Parathyroid adenoma (tissue), 2 donors: Measurements from ENCODE around the gene KSR1.
"Not testable (repeated sequence)": the region's sequence is repeated elsewhere in the genome, so short reads cannot be mapped to it uniquely, and the experiment has no call there.

ENCODE experiments used
- H2AFZ ChIP-seq: fragments of 300-600 bp; sonication (generic); one replicate; pipeline ENCODE4 v1.7.0; 2017; ENCODE audit warnings: antibody characterized with exemption, mild to moderate bottlenecking
- H3K27ac ChIP-seq: fragments of 300-600 bp; sonication (generic); one replicate; pipeline ENCODE4 v1.7.0; 2017
- H3K27me3 ChIP-seq: fragments of 300-600 bp; sonication (generic); one replicate; pipeline ENCODE4 v1.7.0; 2017; ENCODE audit warnings: low read length; ENCODE audit not compliant: control insufficient read depth, insufficient read depth
- H3K36me3 ChIP-seq: fragments of 300-600 bp; sonication (generic); one replicate; pipeline ENCODE4 v1.7.0; 2017; ENCODE audit warnings: low read length; ENCODE audit not compliant: control insufficient read depth, insufficient read depth
- H3K4me1 ChIP-seq: fragments of 300-600 bp; sonication (generic); one replicate; pipeline ENCODE4 v1.7.0; 2017; ENCODE audit warnings: control low read depth
- H3K4me2 ChIP-seq: fragments of 300-600 bp; sonication (generic); one replicate; pipeline ENCODE4 v1.7.0; 2017; ENCODE audit warnings: low read length
- H3K4me3 ChIP-seq: fragments of 300-600 bp; sonication (generic); one replicate; pipeline ENCODE4 v1.7.0; 2017; ENCODE audit warnings: low read depth, low read length
- H3K79me2 ChIP-seq: fragments of 300-600 bp; sonication (generic); one replicate; pipeline ENCODE4 v1.7.0; 2017; ENCODE audit warnings: control low read depth
- H3K9ac ChIP-seq: fragments of 300-600 bp; sonication (generic); one replicate; pipeline ENCODE4 v1.7.0; 2017; ENCODE audit warnings: mild to moderate bottlenecking
- H3K9me3 ChIP-seq: fragments of 300-600 bp; sonication (generic); one replicate; pipeline ENCODE4 v1.7.0; 2017; ENCODE audit warnings: low read length; ENCODE audit not compliant: control insufficient read depth
- TF ChIP-seq, protein P1 (sequence below): fragments of 300-600 bp; sonication (generic); IDR thresholded peaks from one replicate; pipeline ENCODE4 v1.7.0; 2017; ENCODE audit warnings: antibody characterized with exemption, mild to moderate bottlenecking
- donor health status: primary hyperparathyroidism.

The KSR1 gene

GRCh38 chr17:27640790-27641189, 184.5 kb downstream of the KSR1 start:
- no peak overlapping the region for H3K9ac ChIP-seq
- no peaks in the 10 kb centered on the region for H3K79me2 ChIP-seq
- no peaks in the 10 kb centered on the region for H3K27me3 ChIP-seq
- H2AFZ ChIP-seq, result no peak overlapping the region
- no peak overlapping the region for H3K4me3 ChIP-seq
- TF ChIP-seq, protein P1, sequence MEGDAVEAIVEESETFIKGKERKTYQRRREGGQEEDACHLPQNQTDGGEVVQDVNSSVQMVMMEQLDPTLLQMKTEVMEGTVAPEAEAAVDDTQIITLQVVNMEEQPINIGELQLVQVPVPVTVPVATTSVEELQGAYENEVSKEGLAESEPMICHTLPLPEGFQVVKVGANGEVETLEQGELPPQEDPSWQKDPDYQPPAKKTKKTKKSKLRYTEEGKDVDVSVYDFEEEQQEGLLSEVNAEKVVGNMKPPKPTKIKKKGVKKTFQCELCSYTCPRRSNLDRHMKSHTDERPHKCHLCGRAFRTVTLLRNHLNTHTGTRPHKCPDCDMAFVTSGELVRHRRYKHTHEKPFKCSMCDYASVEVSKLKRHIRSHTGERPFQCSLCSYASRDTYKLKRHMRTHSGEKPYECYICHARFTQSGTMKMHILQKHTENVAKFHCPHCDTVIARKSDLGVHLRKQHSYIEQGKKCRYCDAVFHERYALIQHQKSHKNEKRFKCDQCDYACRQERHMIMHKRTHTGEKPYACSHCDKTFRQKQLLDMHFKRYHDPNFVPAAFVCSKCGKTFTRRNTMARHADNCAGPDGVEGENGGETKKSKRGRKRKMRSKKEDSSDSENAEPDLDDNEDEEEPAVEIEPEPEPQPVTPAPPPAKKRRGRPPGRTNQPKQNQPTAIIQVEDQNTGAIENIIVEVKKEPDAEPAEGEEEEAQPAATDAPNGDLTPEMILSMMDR, result no peak
- no peaks in the 10 kb centered on the region for H3K4me1 ChIP-seq
- H3K9me3 ChIP-seq, result no peaks in the 10 kb centered on the region
- H3K27ac ChIP-seq, result no peak overlapping the region
- H3K4me2 ChIP-seq, result no peak overlapping the region
- no peaks in the 10 kb centered on the region for H3K36me3 ChIP-seq

DNA sequence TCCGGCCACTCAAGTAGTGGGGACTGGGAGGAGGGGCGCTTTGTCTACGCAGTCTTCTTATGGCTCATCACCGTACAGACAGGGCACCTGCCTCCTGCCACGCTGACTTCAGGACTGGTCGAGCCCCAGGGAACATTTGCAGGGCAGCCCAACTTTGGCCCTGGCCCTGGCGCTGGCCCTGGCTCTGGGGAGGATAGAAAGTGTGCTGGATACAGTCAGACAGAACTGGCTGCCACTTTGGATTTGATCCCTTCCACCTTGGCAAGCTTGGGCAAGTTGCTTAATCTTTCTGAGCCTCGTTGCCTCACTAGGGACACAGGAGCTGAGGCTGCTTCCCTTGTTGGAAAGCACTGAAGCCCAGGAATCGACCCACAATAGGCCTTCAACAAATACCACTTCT, 188.3 kb downstream of the KSR1 start:
- Histone ChIP-seq H3K36me3 (no peaks in the 10 kb centered on the region), H3K4me2 (no peak overlapping the region), H2AFZ (no peak overlapping the region), H3K27ac (no peak overlapping the region), H3K4me3 (no peak overlapping the region), H3K9me3 (no peaks in the 10 kb centered on the region), H3K27me3 (no peaks in the 10 kb centered on the region), H3K4me1 (no peaks in the 10 kb centered on the region), H3K9ac (no peak overlapping the region), H3K79me2 (no peaks in the 10 kb centered on the region)
- TF ChIP-seq, protein P1, result no peak

GRCh38 chr17:27645621-27646020, 189.4 kb downstream of the KSR1 start:
- not testable (repeated sequence) for H3K4me2 ChIP-seq, H3K4me3 ChIP-seq, H3K9me3 ChIP-seq, H3K27ac ChIP-seq, H3K27me3 ChIP-seq, H3K9ac ChIP-seq, H3K4me1 ChIP-seq, H3K79me2 ChIP-seq, H2AFZ ChIP-seq, H3K36me3 ChIP-seq

DNA sequence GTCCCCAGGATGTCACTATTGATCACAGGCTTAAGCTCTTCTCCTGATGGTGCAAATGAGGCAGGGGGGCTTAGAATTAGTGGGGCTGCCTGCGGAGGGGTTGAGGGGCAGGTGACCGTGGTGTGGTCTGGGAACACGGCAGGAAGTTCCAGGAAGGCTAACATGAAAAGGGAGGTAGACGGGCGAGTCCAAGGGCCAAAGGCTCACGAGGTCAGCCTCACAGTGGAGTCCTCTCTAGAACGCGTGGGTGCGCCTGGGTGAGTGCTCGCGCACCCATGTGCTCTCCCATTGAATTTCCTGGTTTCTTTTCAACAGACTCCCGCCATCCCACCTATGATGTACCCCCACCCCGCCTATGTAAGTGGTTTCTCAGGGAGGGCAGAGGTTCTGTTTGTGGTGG, 190.0 kb downstream of the KSR1 start:
- Histone ChIP-seq H3K27ac (no peak overlapping the region), H3K4me3 (no peak overlapping the region), H3K9ac (no peak overlapping the region), H3K36me3 (no peaks in the 10 kb centered on the region), H3K79me2 (no peaks in the 10 kb centered on the region), H2AFZ (no peak overlapping the region), H3K9me3 (no peaks in the 10 kb centered on the region), H3K4me1 (no peaks in the 10 kb centered on the region), H3K27me3 (no peaks in the 10 kb centered on the region), H3K4me2 (no peak overlapping the region)
- TF ChIP-seq, protein P1, result no peak

DNA sequence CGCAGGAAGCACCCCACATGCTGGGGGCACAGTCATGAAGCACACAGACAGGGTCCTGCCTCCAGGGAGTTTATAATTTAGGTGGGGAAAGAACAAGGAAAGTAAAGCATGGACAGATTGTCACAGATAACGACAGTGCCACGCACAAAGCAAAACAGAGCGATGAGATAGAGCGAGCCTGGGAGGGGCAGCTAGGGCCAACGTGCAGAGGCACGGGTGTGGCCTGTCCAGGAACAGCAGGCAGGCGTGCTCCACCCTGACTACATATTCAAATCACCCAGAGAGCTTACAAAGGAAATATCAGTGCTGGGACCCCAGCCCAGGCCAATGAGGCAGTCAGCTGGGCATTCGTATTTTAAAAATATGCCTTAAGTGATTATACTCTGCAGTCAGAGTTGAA, 191.5 kb downstream of the KSR1 start:
- H3K27me3 ChIP-seq, result no peaks in the 10 kb centered on the region
- H3K9ac ChIP-seq, result no peak overlapping the region
- no peaks in the 10 kb centered on the region for H3K9me3 ChIP-seq
- H3K4me3 ChIP-seq, result no peak overlapping the region
- TF ChIP-seq, protein P1, result no peak
- no peak overlapping the region for H2AFZ ChIP-seq
- H3K79me2 ChIP-seq, result no peaks in the 10 kb centered on the region
- H3K27ac ChIP-seq, result no peak overlapping the region
- no peak overlapping the region for H3K4me2 ChIP-seq
- no peaks in the 10 kb centered on the region for H3K36me3 ChIP-seq
- H3K4me1 ChIP-seq, result no peaks in the 10 kb centered on the region

DNA sequence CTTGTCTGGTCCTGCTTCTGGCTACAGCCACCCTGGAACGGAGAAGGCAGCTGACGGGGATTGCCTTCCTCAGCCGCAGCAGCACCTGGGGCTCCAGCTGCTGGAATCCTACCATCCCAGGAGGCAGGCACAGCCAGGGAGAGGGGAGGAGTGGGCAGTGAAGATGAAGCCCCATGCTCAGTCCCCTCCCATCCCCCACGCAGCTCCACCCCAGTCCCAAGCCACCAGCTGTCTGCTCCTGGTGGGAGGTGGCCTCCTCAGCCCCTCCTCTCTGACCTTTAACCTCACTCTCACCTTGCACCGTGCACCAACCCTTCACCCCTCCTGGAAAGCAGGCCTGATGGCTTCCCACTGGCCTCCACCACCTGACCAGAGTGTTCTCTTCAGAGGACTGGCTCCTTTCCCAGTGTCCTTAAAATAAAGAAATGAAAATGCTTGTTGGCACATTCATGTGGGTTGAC, 192.9 kb downstream of the KSR1 start:
- H3K4me3 ChIP-seq, H3K9me3 ChIP-seq, H3K4me1 ChIP-seq, H3K27me3 ChIP-seq, H3K4me2 ChIP-seq, H3K79me2 ChIP-seq, H3K9ac ChIP-seq, H3K36me3 ChIP-seq, H3K27ac ChIP-seq, H2AFZ ChIP-seq: not testable (repeated sequence)
